KOPT-K1 (cell line): ENCODE measurements around the gene ATXN1.
"Not testable (repeated sequence)": the region's sequence is repeated elsewhere in the genome, so short reads cannot be mapped to it uniquely, and the experiment has no call there.

Source experiments
- H3K27ac ChIP-seq: fragments of 200-600 bp; sonication (generic); 2 replicates; pipeline ENCODE4 v1.5.1; 2016; ENCODE audit warnings: antibody characterized with exemption, mild to moderate bottlenecking, low read depth, low read length; ENCODE audit not compliant: poor library complexity, severe bottlenecking
- H3K36me3 ChIP-seq: fragments of 200-600 bp; sonication (generic); 2 replicates; pipeline ENCODE4 v1.5.1; 2017; ENCODE audit warnings: antibody characterized with exemption, mild to moderate bottlenecking, low read length, moderate library complexity; ENCODE audit not compliant: insufficient read depth
- H3K9me3 ChIP-seq: fragments of 200-600 bp; sonication (generic); 2 replicates; pipeline ENCODE4 v1.5.1; 2017; ENCODE audit warnings: antibody characterized with exemption, low read length, mild to moderate bottlenecking; ENCODE audit not compliant: insufficient read depth, poor library complexity, severe bottlenecking

ATXN1 gene

GRCh38 chr6:16716321-16716858 lies 44.9 kb downstream of the ATXN1 start:
- Histone ChIP-seq H3K27ac (no peak overlapping the region), H3K36me3 (no peaks in the 10 kb centered on the region), H3K9me3 (no peaks in the 10 kb centered on the region)

GRCh38 chr6:16713597-16713996 lies 47.7 kb downstream of the ATXN1 start:
- no peak overlapping the region for H3K27ac ChIP-seq
- H3K36me3 ChIP-seq, result no peaks in the 10 kb centered on the region
- H3K9me3 ChIP-seq, result no peaks in the 10 kb centered on the region

GRCh38 chr6:16712931-16713484 lies 48.3 kb downstream of the ATXN1 start:
- Histone ChIP-seq H3K36me3 (no peaks in the 10 kb centered on the region), H3K9me3 (no peaks in the 10 kb centered on the region), H3K27ac (no peak overlapping the region)

GRCh38 chr6:16712255-16712930 lies 48.9 kb downstream of the ATXN1 start:
- Histone ChIP-seq H3K9me3 (no peaks in the 10 kb centered on the region), H3K27ac (no peak overlapping the region), H3K36me3 (no peaks in the 10 kb centered on the region)

GRCh38 chr6:16711546-16712254 lies 49.6 kb downstream of the ATXN1 start:
- Histone ChIP-seq H3K36me3 (no peaks in the 10 kb centered on the region), H3K27ac (no peak overlapping the region), H3K9me3 (no peaks in the 10 kb centered on the region)

GRCh38 chr6:16706911-16707783 lies 54.1 kb downstream of the ATXN1 start:
- H3K36me3 ChIP-seq, result no peaks in the 10 kb centered on the region
- H3K9me3 ChIP-seq, result no peaks in the 10 kb centered on the region
- no peak overlapping the region for H3K27ac ChIP-seq

GRCh38 chr6:16706491-16706890 lies 54.8 kb downstream of the ATXN1 start:
- not testable (repeated sequence) for H3K27ac ChIP-seq, H3K9me3 ChIP-seq, H3K36me3 ChIP-seq

- no peaks in the 10 kb centered on the region for H3K36me3 ChIP-seq
- no peaks in the 10 kb centered on the region for H3K9me3 ChIP-seq
- H3K27ac ChIP-seq, result no peak overlapping the region
Observed at GRCh38 chr6:16706029-16706428, 55.2 kb downstream of the ATXN1 start.

- Histone ChIP-seq H3K36me3 (no peaks in the 10 kb centered on the region), H3K9me3 (no peaks in the 10 kb centered on the region), H3K27ac (no peak overlapping the region)
Observed at GRCh38 chr6:16705081-16705993, 55.9 kb downstream of the ATXN1 start.

GRCh38 chr6:16704401-16705045 lies 56.7 kb downstream of the ATXN1 start:
- H3K27ac ChIP-seq, result no peak overlapping the region
- H3K36me3 ChIP-seq, result no peaks in the 10 kb centered on the region
- no peaks in the 10 kb centered on the region for H3K9me3 ChIP-seq

- H3K27ac ChIP-seq, H3K36me3 ChIP-seq, H3K9me3 ChIP-seq: not testable (repeated sequence)
Observed at GRCh38 chr6:16702627-16703378, 58.5 kb downstream of the ATXN1 start.

- Histone ChIP-seq H3K36me3 (no peaks in the 10 kb centered on the region), H3K27ac (no peak overlapping the region), H3K9me3 (no peaks in the 10 kb centered on the region)
Observed at GRCh38 chr6:16700916-16701234, 60.4 kb downstream of the ATXN1 start.

GRCh38 chr6:16700202-16700915 lies 60.9 kb downstream of the ATXN1 start:
- Histone ChIP-seq H3K27ac (no peak overlapping the region), H3K36me3 (no peaks in the 10 kb centered on the region)

More at GRCh38 chr6:16700202-16700915, 60.9 kb downstream of the ATXN1 start:
- no peaks in the 10 kb centered on the region for H3K9me3 ChIP-seq
